Measurements from ENCODE around the gene NLRC5. TPM values are rescaled to one million over a fixed set of nuclear protein-coding genes. Genes with fewer than 3 reads are reported as not detected.
"Not testable (repeated sequence)": the region's sequence is repeated elsewhere in the genome, so short reads cannot be mapped to it uniquely, and the experiment has no call there.

The NLRC5 gene
- total and polyA plus RNA-seq, 8 donors = 4.6 to 26.6 (median 9.9) TPM

DNA sequence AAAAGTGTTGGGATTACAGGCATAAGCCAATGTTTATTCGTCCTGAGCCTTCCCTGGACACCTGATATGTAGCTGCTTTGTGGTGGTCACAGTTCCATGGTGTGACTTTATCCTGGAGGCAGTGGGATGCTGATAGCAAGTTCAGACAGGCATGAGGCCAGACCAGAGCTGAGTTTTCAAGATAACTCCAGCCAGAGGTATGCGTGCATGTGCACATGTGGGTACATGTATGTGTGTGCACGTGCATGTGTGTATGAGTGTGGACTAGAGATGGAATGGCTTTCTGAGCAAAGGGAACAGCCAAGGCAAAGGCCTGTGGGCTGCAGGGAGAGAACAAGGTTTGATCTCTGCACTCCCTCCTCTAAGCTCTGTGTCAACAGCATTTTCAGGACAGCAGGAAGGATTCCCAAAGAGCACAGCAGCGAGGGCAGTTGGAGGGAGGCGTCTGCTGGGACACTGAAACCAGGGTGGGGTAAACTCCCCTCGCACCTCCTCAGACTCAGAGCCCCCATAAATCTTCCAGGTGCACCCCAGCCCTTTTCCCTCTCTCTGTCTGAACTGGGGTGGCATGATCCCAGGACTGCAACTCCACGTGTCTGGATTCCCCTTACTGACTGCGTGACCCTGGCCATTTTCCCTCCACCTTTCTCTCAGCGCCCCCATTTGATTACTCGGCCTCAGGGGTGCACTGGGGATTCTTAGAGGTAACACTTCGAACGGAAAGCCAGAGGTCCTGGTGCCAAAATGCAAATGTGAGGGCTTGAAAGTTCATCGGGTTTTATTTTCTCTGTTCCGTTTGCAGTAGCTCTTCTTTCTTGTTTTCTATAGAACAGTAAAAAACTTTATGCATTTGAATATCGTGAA lies 15.3 kb downstream of the NLRC5 start:
- intact Hi-C loops (cut with DNase I) = no loop called here
- Histone ChIP-seq H3K36me3 (no peaks in the 10 kb centered on the region), H3K27me3 (no peaks in the 10 kb centered on the region), H3K4me3 (no peak overlapping the region), H3K27ac (no peak overlapping the region), H3K9me3 (no peaks in the 10 kb centered on the region), H3K4me1 (no peaks in the 10 kb centered on the region)
- FAIRE-seq = no peak
- 68 to 71% methylated on average over 15 of the region's 15 CpGs for WGBS, 2 donors
- TF ChIP-seq, protein P1, sequence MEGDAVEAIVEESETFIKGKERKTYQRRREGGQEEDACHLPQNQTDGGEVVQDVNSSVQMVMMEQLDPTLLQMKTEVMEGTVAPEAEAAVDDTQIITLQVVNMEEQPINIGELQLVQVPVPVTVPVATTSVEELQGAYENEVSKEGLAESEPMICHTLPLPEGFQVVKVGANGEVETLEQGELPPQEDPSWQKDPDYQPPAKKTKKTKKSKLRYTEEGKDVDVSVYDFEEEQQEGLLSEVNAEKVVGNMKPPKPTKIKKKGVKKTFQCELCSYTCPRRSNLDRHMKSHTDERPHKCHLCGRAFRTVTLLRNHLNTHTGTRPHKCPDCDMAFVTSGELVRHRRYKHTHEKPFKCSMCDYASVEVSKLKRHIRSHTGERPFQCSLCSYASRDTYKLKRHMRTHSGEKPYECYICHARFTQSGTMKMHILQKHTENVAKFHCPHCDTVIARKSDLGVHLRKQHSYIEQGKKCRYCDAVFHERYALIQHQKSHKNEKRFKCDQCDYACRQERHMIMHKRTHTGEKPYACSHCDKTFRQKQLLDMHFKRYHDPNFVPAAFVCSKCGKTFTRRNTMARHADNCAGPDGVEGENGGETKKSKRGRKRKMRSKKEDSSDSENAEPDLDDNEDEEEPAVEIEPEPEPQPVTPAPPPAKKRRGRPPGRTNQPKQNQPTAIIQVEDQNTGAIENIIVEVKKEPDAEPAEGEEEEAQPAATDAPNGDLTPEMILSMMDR (IDR thresholded peaks at IDR 0.05) = no peak
- no peak for ATAC-seq
- DNase-seq = no peak

DNA sequence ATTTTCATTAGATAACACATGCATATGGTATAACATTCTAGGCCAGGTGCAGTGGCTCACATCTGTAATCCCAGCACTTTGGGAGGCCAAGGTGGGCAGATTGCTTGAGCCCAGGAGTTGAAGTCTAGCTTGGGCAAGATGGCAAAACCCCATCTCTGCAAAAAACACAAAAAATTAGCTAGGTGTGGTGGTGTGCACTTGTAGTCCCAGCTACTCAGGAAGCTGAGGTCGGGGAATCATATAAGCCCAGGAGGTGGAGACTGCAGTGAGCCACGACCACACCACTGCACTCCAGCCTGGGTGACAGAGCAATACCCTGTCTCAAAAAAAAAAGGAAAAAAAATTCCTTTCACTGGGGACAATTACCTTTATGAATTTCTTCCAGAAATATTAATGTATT lies 16.2 kb downstream of the NLRC5 start:
- H3K27ac ChIP-seq; DNase-seq; intact Hi-C loops (cut with DNase I); FAIRE-seq; H3K36me3 ChIP-seq; H3K27me3 ChIP-seq; ATAC-seq; H3K4me3 ChIP-seq; H3K9me3 ChIP-seq; H3K4me1 ChIP-seq: not testable (repeated sequence)
- 77 to 86% methylated on average over 2 of the region's 2 CpGs for WGBS, 2 donors

DNA sequence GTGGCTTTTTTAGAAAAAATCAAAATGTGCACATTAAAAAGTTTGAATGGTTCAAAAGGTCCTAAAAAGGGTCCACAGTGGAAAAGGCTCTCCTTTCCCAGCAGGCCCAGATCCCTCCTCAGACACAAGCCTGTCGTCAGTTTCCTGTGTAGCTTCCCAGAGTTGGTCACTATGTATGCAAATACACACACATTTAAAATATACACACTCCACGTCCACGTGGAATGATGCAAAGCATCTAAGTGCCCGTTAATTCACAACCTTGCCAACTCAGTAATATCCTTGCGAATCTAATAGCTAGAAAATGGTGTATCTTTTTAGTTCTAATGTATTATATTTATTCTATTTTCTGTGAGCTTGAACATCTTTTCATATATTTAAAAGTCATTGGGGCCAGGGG lies 17.7 kb downstream of the NLRC5 start:
- Histone ChIP-seq H3K9me3 (no peaks in the 10 kb centered on the region), H3K36me3 (no peaks in the 10 kb centered on the region), H3K4me1 (no peaks in the 10 kb centered on the region), H3K4me3 (no peak overlapping the region), H3K27ac (no peak overlapping the region), H3K27me3 (no peaks in the 10 kb centered on the region)
- intact Hi-C loops (cut with DNase I) = no loop called here
- FAIRE-seq (no peak), DNase-seq (no peak), ATAC-seq (no peak)
- TF ChIP-seq, protein P1 (IDR thresholded peaks at IDR 0.05) = no peak
- WGBS, 2 donors = 84 to 85% methylated on average over 5 of the region's 5 CpGs

DNA sequence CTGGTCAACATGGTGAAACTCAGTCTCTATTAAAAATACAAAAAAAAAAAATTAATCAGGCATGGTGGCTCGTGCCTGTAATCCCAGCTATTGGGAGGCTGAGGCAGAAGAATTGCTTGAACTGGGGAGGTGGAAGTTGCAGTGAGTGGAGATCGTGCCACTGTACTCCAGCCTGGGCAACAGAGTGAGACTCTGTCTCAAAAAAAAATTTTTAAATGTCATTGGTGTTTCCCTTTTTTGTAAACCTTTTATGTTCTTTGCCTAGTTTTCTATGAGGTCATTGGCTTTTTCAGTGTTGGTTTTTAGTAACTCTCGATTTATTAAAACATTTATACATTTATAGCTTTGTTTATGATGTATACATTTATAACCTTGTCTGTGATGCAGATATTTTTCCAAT lies 18.2 kb downstream of the NLRC5 start:
- no peaks in the 10 kb centered on the region for H3K27me3 ChIP-seq
- no peaks in the 10 kb centered on the region for H3K9me3 ChIP-seq
- intact Hi-C loops (cut with DNase I) = no loop called here
- H3K36me3 ChIP-seq = no peaks in the 10 kb centered on the region
- H3K27ac ChIP-seq = no peak overlapping the region
- 89 to 94% methylated on average over 3 of the region's 3 CpGs for WGBS, 2 donors
- H3K4me1 ChIP-seq = no peaks in the 10 kb centered on the region
- FAIRE-seq = no peak
- no peak for DNase-seq
- TF ChIP-seq, protein P1 (IDR thresholded peaks at IDR 0.05) = no peak
- H3K4me3 ChIP-seq = no peak overlapping the region
- no peak for ATAC-seq

DNA sequence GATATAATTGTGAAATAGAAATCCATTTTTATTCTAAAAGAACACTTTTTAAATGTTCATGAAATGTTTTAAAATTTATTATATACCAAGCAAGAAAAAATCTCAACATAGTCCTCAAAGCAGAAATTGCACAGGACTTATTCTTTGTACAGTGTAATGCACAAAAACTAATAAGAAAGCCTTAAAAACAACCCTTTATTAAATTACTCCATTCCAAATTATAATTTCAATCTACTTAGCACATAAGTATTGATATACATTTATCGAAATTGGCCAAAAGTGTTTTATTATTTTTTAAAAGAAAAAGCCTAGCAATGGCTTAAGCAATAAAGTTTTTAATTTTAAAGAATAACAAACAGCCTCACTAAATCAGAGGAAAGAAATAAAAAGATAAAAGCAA lies 19.1 kb downstream of the NLRC5 start:
- intact Hi-C loops (cut with DNase I) = no loop called here
- 93 to 94% methylated on average over 1 of the region's 1 CpG for whole genome bisulfite sequencing, 2 donors
- Histone ChIP-seq H3K27me3 (no peaks in the 10 kb centered on the region), H3K9me3 (no peaks in the 10 kb centered on the region), H3K27ac (no peak overlapping the region), H3K36me3 (no peaks in the 10 kb centered on the region), H3K4me1 (no peaks in the 10 kb centered on the region), H3K4me3 (no peak overlapping the region)
- TF ChIP-seq, protein P1 (IDR thresholded peaks at IDR 0.05) = no peak
- DNase-seq = no peak
- ATAC-seq = no peak
- FAIRE-seq = no peak

Measured in pancreas (tissue), 10 donors.